SU-DHL-6 (cell line): ENCODE results near the gene TREH.

ENCODE experiments used
- EZH2phosphoT487 ChIP-seq: fragments of 200-600 bp; sonication (generic), shearing (Covaris generic); conservative IDR thresholded peaks from 2 replicates; pipeline ENCODE4 v1.6.1; 2018; ENCODE audit warnings: mild to moderate bottlenecking, antibody characterized with exemption, low read length, moderate library complexity, mixed read lengths
- TF ChIP-seq, protein P1 (sequence below): fragments of 200-600 bp; sonication (generic); IDR thresholded peaks from one replicate; pipeline ENCODE4 v1.5.1; 2017; ENCODE audit warnings: antibody characterized with exemption, mild to moderate bottlenecking, low read length, moderate library complexity; ENCODE audit not compliant: insufficient read depth, poor library complexity, severe bottlenecking

DNA sequence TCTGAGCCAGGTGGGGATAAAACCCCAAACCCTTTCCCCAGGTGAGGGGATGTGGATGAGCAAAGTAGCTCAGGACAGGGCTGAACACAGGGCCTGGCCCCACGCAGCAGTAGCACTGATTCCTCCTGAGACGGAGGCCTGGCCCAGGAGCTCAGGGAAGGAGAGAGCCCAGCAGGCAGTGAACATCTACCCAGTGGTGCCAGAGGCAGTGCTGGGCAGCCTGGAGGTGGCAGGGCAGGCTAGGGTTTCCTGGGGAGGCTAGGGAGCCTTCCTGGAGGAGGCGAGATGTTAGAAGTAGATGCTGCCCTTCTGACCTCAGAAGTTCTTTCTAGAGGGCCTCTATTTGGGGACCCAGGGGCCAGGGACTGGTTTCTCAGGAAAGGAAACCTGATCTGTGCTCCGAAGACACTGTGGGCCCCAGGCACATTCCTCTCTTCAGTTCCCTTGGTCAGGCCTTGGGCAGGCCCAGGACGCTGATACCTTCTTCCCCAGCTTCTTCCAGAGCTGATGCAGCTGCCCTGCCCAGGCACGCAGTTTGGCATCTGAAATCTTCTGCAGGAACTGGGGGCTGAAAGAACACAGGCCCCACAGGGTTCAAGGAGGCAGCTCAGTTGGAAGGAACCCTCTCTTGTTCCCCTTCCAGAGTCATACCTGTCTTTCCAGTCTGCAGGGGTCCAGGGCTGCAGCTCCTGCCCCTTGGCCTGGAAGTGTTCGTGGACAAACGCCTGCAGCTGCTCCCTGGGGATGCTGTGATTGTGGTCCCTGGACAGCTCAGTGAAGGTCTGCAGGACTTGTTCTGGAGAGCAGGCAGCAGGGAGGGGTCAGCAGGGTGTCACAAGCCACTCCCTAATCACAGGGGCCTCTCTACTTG is 16.8 kb downstream of the TREH start:
- TF ChIP-seq, protein P1, sequence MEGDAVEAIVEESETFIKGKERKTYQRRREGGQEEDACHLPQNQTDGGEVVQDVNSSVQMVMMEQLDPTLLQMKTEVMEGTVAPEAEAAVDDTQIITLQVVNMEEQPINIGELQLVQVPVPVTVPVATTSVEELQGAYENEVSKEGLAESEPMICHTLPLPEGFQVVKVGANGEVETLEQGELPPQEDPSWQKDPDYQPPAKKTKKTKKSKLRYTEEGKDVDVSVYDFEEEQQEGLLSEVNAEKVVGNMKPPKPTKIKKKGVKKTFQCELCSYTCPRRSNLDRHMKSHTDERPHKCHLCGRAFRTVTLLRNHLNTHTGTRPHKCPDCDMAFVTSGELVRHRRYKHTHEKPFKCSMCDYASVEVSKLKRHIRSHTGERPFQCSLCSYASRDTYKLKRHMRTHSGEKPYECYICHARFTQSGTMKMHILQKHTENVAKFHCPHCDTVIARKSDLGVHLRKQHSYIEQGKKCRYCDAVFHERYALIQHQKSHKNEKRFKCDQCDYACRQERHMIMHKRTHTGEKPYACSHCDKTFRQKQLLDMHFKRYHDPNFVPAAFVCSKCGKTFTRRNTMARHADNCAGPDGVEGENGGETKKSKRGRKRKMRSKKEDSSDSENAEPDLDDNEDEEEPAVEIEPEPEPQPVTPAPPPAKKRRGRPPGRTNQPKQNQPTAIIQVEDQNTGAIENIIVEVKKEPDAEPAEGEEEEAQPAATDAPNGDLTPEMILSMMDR = no peak
- TF ChIP-seq EZH2phosphoT487 = no peak
